RWPE2 (cell line): ENCODE data around the gene DUSP28.

Experiments used
- ATAC-seq: fragments of 200-7000 bp; cut with Tn5 transposase; 3 replicates; pipeline ENCODE4 v1.9.1; 2021; ENCODE audit warnings: low read depth
- DNase-seq: peaks from one replicate; pipeline ENCODE4 v3.0.0-alpha.2; 2020; ENCODE audit warnings: low spot score
- H3K27ac ChIP-seq: fragments of 450-650 bp; 2 replicates; pipeline ENCODE4 v1.5.1; 2017; ENCODE audit warnings: mild to moderate bottlenecking; ENCODE audit not compliant: poor library complexity, severe bottlenecking
- H3K27me3 ChIP-seq: fragments of 250-450 bp; sonication (Bioruptor Pico); 2 replicates; pipeline ENCODE4 v1.5.1; 2021; ENCODE audit warnings: mild to moderate bottlenecking, moderate library complexity; ENCODE audit not compliant: insufficient read depth, poor library complexity, severe bottlenecking
- H3K36me3 ChIP-seq: fragments of 250-450 bp; sonication (Bioruptor Pico); 2 replicates; pipeline ENCODE4 v1.5.1; 2020; ENCODE audit warnings: low read depth, mild to moderate bottlenecking, moderate library complexity
- H3K4me1 ChIP-seq: fragments of 250-450 bp; sonication (Bioruptor Pico); 2 replicates; pipeline ENCODE4 v1.5.1; 2021; ENCODE audit warnings: mild to moderate bottlenecking, moderate library complexity; ENCODE audit not compliant: insufficient read depth, poor library complexity, severe bottlenecking
- H3K4me3 ChIP-seq: fragments of 250-450 bp; sonication (Bioruptor Pico); 2 replicates; pipeline ENCODE4 v1.5.1; 2021; ENCODE audit warnings: mild to moderate bottlenecking, moderate library complexity; ENCODE audit not compliant: severe bottlenecking
- H3K9me3 ChIP-seq: fragments of 250-450 bp; sonication (Bioruptor Pico); 2 replicates; pipeline ENCODE4 v1.5.1; 2021; ENCODE audit warnings: mild to moderate bottlenecking, moderate library complexity; ENCODE audit not compliant: severe bottlenecking
- TF ChIP-seq, protein P1 (sequence below): fragments of 450-650 bp; IDR thresholded peaks from one replicate; pipeline ENCODE4 v1.5.1; 2017; ENCODE audit warnings: mild to moderate bottlenecking, moderate library complexity; ENCODE audit not compliant: poor library complexity, severe bottlenecking

DUSP28 gene

DNA sequence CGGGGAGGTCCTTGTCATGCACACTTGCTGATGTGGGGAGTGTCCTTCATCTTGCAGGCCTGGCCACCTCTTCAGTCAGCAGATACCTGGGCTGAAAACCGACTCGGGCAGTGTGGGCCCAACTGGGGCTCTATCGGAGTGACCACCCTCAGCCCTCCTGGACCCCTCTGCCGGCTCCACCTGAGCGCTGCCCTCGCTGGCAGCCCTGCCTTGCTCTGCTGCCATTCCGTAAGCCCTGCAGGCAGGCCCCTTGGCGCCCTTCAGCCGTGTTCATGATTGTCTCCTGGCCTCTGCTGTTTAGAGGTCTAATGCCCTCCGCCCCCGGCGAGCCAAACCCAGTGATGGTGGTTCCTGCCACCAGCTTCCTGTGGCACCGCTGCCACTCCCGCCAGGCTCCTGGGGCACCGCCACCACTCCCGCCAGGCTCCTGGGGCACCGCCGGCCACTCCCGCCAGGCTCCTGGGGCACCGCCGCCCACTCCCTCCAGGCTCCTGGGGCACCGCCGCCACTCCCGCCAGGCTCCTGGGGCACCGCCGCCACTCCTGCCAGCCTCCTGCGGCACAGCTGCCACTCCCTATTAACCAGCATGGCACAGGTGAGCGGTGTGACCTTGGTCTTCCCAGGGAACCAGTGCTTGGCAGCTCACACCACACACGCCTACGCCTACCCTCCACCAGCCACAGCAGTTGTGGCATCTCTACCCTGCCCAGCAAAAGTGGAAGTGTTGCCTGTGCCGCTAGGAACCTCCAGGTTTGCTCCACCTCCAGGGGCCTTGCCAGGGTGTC, 42.3 kb downstream of the DUSP28 start:
- H3K36me3 ChIP-seq, result no peaks in the 10 kb centered on the region
- H3K4me3 ChIP-seq, result no peak overlapping the region
- DNase-seq (peak; percentile 38), ATAC-seq (no peak)
- no peaks in the 10 kb centered on the region for H3K27me3 ChIP-seq
- no peaks in the 10 kb centered on the region for H3K4me1 ChIP-seq
- no peaks in the 10 kb centered on the region for H3K9me3 ChIP-seq
- no peak overlapping the region for H3K27ac ChIP-seq
- TF ChIP-seq, protein P1, sequence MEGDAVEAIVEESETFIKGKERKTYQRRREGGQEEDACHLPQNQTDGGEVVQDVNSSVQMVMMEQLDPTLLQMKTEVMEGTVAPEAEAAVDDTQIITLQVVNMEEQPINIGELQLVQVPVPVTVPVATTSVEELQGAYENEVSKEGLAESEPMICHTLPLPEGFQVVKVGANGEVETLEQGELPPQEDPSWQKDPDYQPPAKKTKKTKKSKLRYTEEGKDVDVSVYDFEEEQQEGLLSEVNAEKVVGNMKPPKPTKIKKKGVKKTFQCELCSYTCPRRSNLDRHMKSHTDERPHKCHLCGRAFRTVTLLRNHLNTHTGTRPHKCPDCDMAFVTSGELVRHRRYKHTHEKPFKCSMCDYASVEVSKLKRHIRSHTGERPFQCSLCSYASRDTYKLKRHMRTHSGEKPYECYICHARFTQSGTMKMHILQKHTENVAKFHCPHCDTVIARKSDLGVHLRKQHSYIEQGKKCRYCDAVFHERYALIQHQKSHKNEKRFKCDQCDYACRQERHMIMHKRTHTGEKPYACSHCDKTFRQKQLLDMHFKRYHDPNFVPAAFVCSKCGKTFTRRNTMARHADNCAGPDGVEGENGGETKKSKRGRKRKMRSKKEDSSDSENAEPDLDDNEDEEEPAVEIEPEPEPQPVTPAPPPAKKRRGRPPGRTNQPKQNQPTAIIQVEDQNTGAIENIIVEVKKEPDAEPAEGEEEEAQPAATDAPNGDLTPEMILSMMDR, result no peak

- H3K36me3 ChIP-seq, result no peaks in the 10 kb centered on the region
- no peak overlapping the region for H3K4me3 ChIP-seq
- TF ChIP-seq, protein P1, result no peak
- ATAC-seq (no peak), DNase-seq (peak; percentile 31)
- no peaks in the 10 kb centered on the region for H3K9me3 ChIP-seq
- H3K27ac ChIP-seq, result no peak overlapping the region
- H3K27me3 ChIP-seq, result no peaks in the 10 kb centered on the region
- H3K4me1 ChIP-seq, result no peaks in the 10 kb centered on the region
Observed at GRCh38 chr2:240603081-240603835, 43.1 kb downstream of the DUSP28 start.

- Histone ChIP-seq H3K27me3 (no peaks in the 10 kb centered on the region), H3K9me3 (no peaks in the 10 kb centered on the region), H3K4me1 (no peaks in the 10 kb centered on the region), H3K27ac (no peak overlapping the region), H3K36me3 (no peaks in the 10 kb centered on the region), H3K4me3 (no peak overlapping the region)
- peak; percentile 46 for DNase-seq
- no peak for ATAC-seq
- TF ChIP-seq, protein P1, result no peak
Observed at GRCh38 chr2:240603846-240604245, 43.7 kb downstream of the DUSP28 start.

DNA sequence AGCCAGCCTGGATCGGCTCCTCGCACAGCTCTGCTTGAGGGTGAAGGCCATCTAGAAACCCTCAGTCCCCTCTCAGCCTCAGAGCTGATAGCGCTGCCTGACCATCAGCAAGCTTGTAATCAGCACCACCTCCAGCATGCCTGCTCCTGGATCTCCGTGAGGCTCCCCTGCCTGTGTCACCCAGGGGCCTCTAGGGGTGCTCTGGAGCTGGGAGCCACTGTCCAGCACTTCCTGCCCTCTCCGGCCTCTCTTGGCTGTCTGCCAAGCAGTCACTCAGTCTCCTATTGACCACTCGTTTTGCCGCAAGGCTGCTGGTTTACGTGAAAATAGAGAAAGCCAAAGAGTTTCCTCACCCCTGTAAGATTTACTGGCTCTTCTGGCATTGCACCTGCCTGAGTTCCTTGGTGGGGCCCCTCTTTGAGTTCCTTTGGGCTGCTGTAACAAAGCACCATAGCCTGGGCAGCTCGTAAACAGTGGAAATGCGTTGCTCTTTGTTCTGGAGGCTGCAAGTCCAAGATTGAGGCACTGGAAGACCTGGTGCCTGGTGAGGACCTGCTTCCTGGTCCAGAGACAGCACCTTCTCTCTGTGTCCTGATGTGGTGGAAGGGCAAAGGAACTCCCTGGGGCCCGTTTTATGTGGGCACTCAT, 44.3 kb downstream of the DUSP28 start:
- no peak overlapping the region for H3K27ac ChIP-seq
- H3K9me3 ChIP-seq, result no peaks in the 10 kb centered on the region
- no peaks in the 10 kb centered on the region for H3K4me1 ChIP-seq
- DNase-seq, result peak; percentile 55
- H3K27me3 ChIP-seq, result no peaks in the 10 kb centered on the region
- H3K4me3 ChIP-seq, result no peak overlapping the region
- H3K36me3 ChIP-seq, result no peaks in the 10 kb centered on the region
- peak; percentile 34; the same call in 1 of the 3 replicates for ATAC-seq
- TF ChIP-seq, protein P1, result peak; percentile 30
